ENCODE results near the gene TBC1D8. TPM values are rescaled to one million over a fixed set of nuclear protein-coding genes. Genes with fewer than 3 reads are reported as not detected.

Gene TBC1D8
- total RNA-seq, 1 experiment from 2014 or later: 27.8 TPM

GRCh38 chr2:101004620-101005325 is 146.4 kb downstream of the TBC1D8 start:
- DNase-seq (ENCODE audit: extremely low read depth, low read depth): no peak

- DNase-seq (ENCODE audit: extremely low read depth, low read depth): no peak
Observed at GRCh38 chr2:101003278-101003775, 147.9 kb downstream of the TBC1D8 start.

GRCh38 chr2:101002562-101003277 is 148.5 kb downstream of the TBC1D8 start:
- DNase-seq (ENCODE audit: extremely low read depth, low read depth): no peak

- DNase-seq (ENCODE audit: extremely low read depth, low read depth): peak; percentile 97
Observed at GRCh38 chr2:101001691-101002561, 149.3 kb downstream of the TBC1D8 start, which contains the start of gene RPL31. Gene RPL31, plus strand, starts transcription at chr2:101002289. Its CDS starts 413 bp downstream, at chr2:101002702.

- no peak for DNase-seq (ENCODE audit: extremely low read depth, low read depth)
Observed at GRCh38 chr2:100999995-101000394, 151.2 kb downstream of the TBC1D8 start.

- DNase-seq (ENCODE audit: extremely low read depth, low read depth): no peak
Observed at GRCh38 chr2:100998235-100998573, 153.0 kb downstream of the TBC1D8 start.

- no peak for DNase-seq (ENCODE audit: extremely low read depth, low read depth)
Observed at GRCh38 chr2:100997509-100998234, 153.5 kb downstream of the TBC1D8 start.

GRCh38 chr2:100995309-100996075 is 155.7 kb downstream of the TBC1D8 start:
- DNase-seq (ENCODE audit: extremely low read depth, low read depth): no peak

GRCh38 chr2:100993294-100993693 is 157.9 kb downstream of the TBC1D8 start:
- DNase-seq (ENCODE audit: extremely low read depth, low read depth): no peak

GRCh38 chr2:100992262-100992661 is 158.9 kb downstream of the TBC1D8 start:
- DNase-seq (ENCODE audit: extremely low read depth, low read depth): no peak

GRCh38 chr2:100991404-100991773 is 159.8 kb downstream of the TBC1D8 start:
- DNase-seq (ENCODE audit: extremely low read depth, low read depth): no peak

GRCh38 chr2:100990650-100991403 is 160.4 kb downstream of the TBC1D8 start:
- no peak for DNase-seq (ENCODE audit: extremely low read depth, low read depth)

- no peak for DNase-seq (ENCODE audit: extremely low read depth, low read depth)
Observed at GRCh38 chr2:100990166-100990565, 161.0 kb downstream of the TBC1D8 start.

- DNase-seq (ENCODE audit: extremely low read depth, low read depth): no peak
Observed at GRCh38 chr2:100989666-100990065, 161.5 kb downstream of the TBC1D8 start.

GRCh38 chr2:100988630-100989417 is 162.4 kb downstream of the TBC1D8 start:
- no peak for DNase-seq (ENCODE audit: extremely low read depth, low read depth)

GRCh38 chr2:100987974-100988373 is 163.2 kb downstream of the TBC1D8 start:
- no peak for DNase-seq (ENCODE audit: extremely low read depth, low read depth)

GRCh38 chr2:100987536-100987935 is 163.6 kb downstream of the TBC1D8 start:
- DNase-seq (ENCODE audit: extremely low read depth, low read depth): no peak

- no peak for DNase-seq (ENCODE audit: extremely low read depth, low read depth)
Observed at GRCh38 chr2:100986157-100986556, 165.0 kb downstream of the TBC1D8 start.
